ENCODE data around the gene COX4I1.

Gene COX4I1

GRCh38 chr16:85768199-85768598 lies 31.3 kb upstream of the COX4I1 start:
- no peak for TF ChIP-seq CTCF (IDR thresholded peaks at IDR 0.05; ENCODE audit: low read depth, low read length)
- DNase-seq (ENCODE audit: extremely low read depth, low read depth): no peak

GRCh38 chr16:85770741-85771140 lies 28.8 kb upstream of the COX4I1 start:
- TF ChIP-seq CTCF (IDR thresholded peaks at IDR 0.05; ENCODE audit: low read depth, low read length): no peak
- no peak for DNase-seq (ENCODE audit: extremely low read depth, low read depth)

GRCh38 chr16:85773044-85773443 lies 26.5 kb upstream of the COX4I1 start:
- no peak for TF ChIP-seq CTCF (IDR thresholded peaks at IDR 0.05; ENCODE audit: low read depth, low read length)
- DNase-seq (ENCODE audit: extremely low read depth, low read depth): no peak

- TF ChIP-seq CTCF (IDR thresholded peaks at IDR 0.05; ENCODE audit: low read depth, low read length): no peak
- no peak for DNase-seq (ENCODE audit: extremely low read depth, low read depth)
Observed at GRCh38 chr16:85774136-85774535, 25.4 kb upstream of the COX4I1 start.

- no peak for TF ChIP-seq CTCF (IDR thresholded peaks at IDR 0.05; ENCODE audit: low read depth, low read length)
- no peak for DNase-seq (ENCODE audit: extremely low read depth, low read depth)
Observed at GRCh38 chr16:85774811-85775210, 24.7 kb upstream of the COX4I1 start.

GRCh38 chr16:85777583-85778310 lies 21.7 kb upstream of the COX4I1 start:
- TF ChIP-seq CTCF (IDR thresholded peaks at IDR 0.05; ENCODE audit: low read depth, low read length): no peak
- no peak for DNase-seq (ENCODE audit: extremely low read depth, low read depth)

- DNase-seq (ENCODE audit: extremely low read depth, low read depth): no peak
- TF ChIP-seq CTCF (IDR thresholded peaks at IDR 0.05; ENCODE audit: low read depth, low read length): no peak
Observed at GRCh38 chr16:85778873-85779272, 20.6 kb upstream of the COX4I1 start.
